GM10847 (cell line): ENCODE data around the gene TP53RK.

ENCODE experiments used
- POLR2A ChIP-seq: IDR thresholded peaks from 2 replicates; pipeline ENCODE4 v1.6.1; 2011; ENCODE audit not compliant: insufficient read length; ENCODE audit errors: extremely low read depth

The TP53RK gene

DNA sequence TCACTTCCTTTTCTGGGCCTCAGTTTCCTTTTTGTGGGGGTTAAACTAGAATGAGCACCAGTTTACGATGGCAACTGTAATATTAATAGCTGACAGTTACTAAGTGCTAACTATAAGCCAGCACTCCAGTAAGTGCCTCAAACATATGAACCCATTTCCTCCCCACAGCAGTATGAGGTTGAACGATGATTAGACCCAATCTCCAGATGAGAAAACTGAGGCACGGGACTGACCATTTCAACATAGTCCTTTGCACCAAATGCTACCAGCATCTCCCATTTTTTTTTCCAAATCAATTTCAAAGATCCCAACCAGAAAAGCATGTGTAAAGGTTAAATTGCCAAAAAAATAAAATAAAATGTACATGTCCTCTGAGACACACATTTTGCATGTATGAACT lies 45.1 kb downstream of the TP53RK start:
- TF ChIP-seq POLR2A, result no peak

DNA sequence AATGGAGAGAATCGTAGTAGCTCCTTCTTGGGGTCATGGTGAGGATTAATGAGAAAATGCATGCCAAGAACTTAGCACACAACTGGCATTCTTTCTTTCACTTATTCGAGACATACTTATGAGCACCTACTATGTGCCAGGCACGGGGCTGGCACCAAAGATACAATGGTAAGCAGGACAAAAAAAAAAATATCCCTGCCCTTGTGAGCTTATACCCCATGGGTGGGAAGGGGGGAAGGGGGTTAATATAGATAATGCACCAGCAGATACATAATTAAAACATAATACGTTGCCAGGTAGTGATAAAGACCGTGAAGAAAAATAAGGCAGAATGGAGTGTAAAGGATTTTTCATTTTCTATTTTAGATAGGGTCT lies 46.3 kb downstream of the TP53RK start:
- no peak for TF ChIP-seq POLR2A

DNA sequence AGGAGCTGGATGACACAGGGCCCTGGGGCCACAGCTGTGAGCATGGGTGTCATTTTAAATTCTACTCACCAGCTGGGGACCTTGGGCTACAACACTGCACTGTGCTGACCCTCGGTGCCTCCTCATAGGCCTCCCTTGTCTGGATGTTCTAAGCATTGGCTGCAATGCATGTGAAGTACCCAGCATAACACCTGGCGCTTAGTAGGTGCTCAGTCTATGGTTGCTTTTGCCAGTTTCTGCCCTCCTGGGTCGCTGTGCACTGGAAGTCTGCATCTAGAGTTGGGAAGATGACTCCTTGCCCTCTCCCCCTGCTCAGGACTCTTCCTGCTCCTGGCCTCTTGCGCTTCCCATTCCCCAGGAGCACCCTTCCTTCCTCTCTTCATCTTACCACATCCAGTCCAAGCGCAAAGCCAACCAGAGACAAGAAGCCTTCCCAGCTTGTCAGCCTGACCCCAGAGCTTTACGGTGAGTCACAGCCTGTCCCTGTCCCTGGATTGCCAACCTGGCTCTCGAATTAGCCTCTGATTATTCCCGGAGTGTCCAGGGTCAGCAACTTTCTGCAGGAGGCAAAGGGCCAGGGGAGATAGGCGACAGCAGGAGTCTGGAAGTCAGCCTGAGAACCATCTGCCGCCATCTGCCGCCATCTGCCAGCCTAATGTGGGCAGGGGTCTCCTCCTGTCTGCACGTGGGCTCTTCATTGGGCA lies 46.8 kb downstream of the TP53RK start:
- TF ChIP-seq POLR2A, result no peak

DNA sequence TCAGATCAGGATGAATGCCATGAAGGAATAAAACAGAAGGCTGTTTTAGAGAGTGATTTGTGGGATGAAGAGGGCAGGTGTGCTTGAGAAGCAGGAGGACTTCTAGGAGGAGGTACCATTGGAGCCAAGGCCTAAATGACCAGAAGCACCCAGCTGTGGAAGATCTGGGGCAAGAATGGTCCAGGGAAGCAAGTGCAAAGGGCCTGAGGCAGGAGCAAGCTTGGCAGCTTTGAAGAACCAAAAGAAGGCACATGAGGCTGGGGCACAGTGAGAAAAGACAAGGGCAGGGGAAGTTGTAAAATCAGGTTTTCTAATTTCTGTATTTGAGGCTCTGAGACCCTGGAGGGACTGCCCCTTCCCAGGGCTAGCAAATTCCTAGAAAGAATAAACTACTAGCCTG lies 47.8 kb downstream of the TP53RK start:
- no peak for TF ChIP-seq POLR2A

DNA sequence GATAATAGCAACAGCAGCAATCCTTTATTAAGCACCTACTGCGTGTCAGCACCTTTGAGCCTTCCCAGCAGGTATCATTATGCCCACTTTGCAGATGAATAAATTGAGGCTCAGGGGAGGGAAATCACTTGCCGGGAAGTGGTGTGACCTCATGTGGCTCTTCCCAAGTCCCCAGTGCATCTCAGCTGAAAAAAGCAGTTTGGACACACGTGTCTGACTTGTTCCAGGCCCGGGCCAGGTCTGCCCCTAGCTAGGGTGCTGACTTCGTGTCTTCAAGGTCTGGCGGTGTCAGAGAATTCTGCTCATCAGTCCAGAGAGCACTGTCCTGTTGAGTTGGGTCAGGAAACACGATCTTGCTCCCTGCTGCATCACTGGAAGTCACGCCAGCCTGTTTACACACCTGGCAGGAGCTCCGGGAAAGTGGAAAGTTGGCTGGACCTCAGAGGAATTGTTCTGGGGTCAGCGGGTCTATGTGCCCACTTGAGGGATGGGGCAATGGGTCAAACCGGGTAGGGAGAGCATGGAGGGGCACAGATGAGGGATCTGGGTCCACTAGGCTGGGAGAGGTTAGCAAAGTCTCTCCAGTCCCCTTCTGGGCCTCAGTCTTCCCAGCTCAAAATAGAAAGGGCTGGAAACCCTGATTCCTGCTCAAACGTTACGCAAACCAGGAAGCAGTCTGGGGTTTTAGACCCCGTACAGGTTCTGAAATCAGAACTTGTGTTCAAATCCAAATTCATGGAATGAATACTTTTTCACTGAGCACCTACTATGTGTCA lies 48.5 kb downstream of the TP53RK start:
- no peak for TF ChIP-seq POLR2A

DNA sequence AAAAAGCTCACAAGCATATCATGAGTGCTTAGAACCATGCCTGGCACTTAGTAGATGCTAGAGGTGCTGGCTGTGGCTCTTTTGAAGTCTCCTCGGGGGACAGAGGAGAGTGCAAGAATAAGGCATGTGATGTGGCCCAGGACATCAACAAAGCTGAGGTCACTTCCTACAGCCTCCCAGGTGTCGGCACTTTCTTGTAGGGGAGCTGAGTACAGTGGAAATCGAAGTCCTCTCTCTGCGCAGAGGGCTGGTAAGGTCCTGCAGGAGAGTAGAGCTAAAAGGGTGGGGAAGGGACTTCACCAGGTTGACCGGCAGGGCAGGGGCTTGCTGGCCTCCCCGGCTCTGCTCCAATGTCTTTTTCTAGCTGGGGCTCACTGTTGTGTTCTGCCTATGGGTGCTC lies 49.2 kb downstream of the TP53RK start:
- no peak for TF ChIP-seq POLR2A

DNA sequence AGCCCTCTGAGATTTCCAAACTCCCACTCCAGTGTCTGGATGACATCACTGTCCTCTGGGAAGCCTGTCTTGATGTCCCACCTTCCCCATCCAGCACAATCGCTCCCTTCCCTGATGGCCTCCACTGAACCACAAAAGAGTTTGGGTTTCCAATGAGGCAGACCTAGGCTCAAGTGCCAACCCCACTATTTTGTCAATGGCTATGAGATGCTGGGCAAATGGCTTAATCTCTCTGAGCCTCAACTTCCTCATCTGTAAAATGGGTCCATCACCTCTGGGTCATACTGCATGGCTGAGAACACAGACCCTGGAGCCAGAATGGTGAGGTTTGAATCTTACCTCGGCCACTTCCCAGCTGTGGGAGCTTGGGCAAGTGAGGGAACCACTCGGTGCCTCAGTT lies 49.7 kb downstream of the TP53RK start:
- TF ChIP-seq POLR2A, result no peak

DNA sequence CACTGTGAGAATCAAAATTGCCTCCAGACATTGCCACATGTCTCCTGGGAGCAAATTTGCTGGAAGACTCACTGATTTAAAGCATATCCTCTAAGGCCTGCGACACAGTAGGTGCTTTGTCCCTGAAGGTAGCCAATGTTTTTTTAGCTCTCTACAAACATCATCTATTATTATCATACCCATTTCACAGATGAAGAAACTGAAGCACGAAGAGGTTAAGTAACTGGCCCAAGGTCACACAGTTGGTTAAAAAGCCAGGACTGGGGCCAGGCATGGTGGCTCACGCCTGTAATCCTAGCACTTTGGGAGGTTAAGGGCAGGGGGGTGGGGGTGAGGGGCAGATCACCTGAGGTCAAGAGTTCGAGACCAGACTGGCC lies 50.4 kb downstream of the TP53RK start:
- TF ChIP-seq POLR2A, result no peak

DNA sequence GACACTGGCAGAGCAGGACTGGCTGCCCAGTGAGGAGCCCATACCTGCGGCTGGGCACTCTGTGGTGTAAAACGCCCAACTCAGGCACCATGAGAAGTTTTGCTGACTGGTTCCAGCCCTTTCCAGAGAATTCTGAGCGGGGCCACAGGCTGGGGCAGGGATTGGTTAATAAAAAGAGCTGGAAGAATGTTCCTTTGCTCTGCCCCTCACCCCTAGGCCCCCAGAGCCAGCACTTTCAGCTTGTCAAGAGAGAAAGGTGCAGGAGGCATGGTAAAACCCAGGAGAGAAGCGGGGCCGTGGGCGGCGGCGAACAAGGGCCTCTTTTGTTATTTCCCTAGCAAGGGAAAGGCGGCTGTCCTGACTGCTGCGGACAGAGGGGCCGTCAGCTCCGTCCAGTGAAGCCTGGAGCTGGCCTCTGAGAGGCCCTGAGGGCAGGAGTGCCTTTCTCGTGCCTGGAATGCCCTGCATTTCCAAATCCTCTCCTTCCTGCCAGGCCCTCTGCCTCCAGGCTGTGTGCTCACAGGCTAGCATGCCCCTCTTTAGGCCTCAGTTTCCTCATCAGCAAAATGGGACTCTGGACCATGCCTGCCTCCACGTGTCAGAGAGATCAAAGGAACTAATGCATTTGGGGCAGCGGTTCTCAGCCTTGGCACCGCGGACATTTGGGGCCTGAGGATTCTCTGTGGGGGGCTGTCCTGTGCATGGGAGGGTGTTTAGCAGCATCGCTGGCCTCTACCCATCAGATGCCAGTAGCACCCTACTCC lies 50.9 kb downstream of the TP53RK start:
- no peak for TF ChIP-seq POLR2A

DNA sequence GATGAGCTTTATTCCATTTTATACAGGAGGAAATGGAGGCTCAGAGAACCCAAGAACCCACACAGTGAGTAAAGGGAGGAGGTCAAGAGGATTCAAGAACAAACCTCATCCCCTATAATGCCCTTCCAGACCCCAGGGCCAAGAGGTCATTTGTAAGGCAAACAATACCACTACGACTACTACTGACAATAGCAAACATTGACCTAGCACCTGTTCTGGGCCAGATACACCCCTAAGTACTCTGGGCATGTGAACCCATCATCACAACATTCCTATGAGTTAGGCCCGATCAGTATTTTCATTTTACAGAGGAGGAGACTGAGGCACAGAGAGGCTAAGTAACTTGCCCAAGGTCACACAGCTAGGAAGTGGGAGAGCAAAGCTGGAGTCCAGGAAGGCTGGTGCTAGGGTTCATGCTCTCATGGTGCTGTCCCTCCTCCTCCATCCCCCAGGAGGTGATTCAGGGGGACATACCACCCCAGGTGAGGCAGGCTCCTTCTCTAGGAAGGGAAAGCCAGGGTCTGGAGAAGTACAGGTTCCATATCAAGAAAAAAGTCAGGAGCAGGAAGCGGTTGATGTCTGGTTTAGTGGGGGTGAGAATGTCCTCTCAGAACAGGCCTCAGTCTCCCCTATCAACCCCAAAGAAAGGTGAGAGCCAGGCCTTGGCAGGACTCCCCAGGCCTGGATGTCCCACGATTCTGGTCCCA lies 51.7 kb downstream of the TP53RK start:
- TF ChIP-seq POLR2A, result no peak

DNA sequence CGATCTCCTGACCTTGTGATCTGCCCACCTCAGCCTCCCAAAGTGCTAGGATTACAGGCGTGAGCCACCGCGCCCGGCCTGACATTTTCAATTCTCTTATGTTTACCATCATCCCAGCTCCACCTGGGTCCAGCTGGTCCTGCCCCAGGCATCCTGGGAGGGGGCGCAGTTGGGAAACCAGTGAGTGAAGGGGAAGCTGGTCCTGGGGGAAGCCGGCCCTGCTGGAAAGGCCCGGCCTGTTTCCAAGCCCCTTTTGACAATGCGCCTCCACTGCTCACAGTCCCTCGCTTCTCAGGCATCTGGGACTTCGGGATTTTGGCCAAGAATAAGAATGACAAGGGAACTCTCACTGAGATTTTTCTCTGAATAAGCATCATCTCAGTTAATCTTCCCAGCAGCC lies 52.2 kb downstream of the TP53RK start:
- TF ChIP-seq POLR2A, result no peak

DNA sequence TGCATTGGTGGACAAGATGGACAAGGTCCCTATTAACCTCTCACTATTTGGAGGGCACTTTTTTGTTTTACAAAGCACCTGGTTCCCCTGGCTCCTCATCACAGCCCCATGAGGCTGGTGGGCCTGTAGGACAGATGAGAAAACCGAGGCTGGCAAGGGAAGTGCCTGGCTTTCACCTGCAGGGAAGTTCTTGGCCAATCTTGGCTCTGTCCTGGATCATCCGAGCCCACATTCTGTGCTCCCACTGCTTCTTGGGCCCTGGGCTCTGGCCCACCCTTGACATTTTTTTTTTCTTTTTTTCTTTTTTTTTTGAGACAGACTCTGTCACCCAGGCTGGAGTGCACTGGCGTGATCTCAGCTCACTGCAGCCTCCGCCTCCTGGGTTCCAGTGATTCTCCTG lies 52.7 kb downstream of the TP53RK start:
- no peak for TF ChIP-seq POLR2A

DNA sequence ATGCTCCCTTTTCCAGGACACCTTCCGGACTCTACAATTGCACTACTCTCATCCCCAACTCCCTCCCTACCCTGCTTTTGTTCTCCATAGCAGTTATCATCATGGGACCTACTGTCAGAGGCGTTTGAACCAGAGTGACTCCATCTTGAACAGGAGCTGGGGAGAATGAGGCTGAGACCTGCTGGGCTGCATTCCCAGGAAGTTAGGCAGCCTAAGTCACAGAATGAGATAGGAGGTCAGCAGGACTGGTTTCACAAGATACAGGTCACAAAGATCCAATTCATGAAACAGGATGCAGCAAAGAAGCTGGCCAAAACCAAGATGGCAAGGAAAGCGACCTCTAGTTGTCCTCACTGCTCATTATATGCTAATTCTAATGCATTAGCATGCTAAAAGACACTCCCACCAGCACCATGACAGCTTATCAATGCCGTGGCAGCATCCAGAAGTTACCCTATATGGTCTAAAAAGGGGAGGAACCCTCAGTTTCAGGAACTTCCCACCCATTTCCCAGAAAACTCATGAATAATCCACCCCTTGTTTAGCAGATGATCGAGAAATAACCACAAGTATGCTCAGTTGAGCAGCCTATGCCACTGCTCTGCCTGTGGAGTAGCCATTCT lies 53.6 kb downstream of the TP53RK start:
- no peak for TF ChIP-seq POLR2A

DNA sequence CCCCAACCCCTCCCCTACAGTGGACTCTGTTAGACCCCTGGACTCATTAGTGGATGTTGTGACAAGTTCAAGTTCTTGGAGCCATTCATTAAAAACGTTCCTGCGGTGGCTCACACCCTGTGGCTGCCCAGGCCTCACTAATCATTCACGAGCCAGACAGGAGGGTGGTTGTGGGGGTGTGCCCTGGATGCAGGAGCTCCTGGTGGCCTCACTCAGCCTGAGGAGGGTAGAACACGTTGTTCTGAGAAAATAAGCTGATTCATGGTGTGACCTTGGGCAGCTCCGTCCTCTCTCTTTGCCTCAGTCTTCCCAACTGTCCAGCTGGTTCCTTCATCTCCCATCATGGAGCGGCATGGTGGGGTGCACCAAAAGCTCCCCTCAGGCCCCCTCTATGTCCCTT lies 54.7 kb downstream of the TP53RK start:
- TF ChIP-seq POLR2A, result no peak
